HG02571 (cell line): ENCODE data around the gene RALB.

ENCODE experiments used
- ATAC-seq: cut with Tn5 transposase; IDR thresholded peaks from one replicate; pipeline ENCODE4 v1.9.1; 2021; ENCODE audit warnings: mild to moderate bottlenecking, moderate library complexity; ENCODE audit not compliant: unreplicated experiment

RALB gene

DNA sequence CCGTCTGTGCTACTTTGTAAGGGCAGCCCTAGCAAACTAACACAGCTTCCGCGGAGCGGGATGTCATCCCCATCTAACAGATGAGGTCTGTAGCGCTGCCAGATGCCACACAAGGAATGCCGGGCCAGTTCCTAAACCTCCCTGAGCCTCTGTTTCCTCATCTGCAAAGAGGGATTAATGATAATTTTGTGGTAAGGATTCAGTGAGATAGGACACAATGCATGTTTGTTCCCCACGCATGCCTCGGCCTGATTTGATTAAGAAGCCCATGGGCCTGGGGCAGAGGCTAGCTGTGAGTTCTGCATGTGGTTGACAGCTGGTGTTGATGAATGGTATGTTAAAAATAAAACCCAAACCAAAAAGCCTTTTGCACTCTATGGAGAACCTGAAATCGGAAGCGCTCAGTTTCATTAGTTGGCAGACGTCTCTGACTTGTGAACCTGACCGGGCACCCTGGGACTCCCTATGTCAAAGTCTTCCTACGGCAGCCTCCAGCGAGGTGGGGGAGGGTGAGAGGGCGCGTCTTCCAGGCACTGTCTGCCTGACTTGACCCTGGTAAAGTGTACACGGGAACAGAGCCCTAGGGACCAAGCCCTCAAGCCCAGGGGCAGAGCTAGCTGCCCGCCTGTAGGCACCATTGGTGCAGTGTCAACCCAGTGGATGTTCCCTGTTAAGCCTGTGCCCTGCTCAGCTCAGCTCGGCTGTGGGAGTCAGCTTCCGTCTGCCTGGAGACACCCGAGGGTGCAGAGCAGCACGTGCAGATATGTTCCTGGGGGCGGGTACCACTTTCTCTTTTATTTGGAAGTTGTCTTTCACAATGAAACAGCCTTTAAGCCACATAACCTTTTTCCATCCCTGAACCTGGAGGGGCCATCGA lies 78.5 kb downstream of the RALB start:
- no peak for ATAC-seq

DNA sequence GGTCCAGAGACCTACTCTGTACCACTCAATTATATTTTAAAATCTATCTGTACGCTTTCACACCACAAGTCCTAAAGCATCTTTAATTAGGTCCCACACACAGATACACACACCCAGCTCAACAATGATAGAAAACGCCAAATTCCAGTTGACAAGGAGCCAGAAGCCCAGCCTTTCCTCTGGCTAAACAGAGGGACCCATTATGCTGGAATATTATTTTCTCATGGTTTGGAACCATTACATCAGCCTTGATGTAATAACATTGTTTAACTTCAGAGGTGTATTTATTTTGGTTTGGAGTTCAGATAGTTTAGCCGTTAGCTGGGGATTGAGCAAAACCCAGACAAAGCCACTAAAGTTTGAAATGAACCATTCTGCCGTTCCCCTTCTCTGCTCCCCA lies 79.3 kb downstream of the RALB start:
- no peak for ATAC-seq

DNA sequence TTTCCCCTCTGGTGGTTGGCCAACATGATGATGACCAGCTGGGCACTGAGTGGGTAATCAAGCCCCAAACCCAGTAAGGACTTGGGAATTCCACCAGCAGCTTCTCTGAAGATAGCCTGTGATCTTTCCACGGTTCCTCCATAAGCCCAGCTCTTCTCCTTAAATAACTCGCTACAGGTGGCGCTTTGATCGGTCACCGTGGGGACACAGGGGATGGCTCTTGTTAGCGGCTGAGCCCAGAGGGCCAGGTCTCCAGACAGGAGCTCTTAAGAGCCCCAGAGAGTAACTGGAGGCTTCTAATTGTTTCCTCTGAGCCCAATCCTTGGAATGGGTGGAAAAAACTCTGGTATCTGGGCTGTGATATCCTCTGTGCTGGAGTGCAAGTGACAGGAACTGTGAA lies 79.7 kb downstream of the RALB start:
- no peak for ATAC-seq

DNA sequence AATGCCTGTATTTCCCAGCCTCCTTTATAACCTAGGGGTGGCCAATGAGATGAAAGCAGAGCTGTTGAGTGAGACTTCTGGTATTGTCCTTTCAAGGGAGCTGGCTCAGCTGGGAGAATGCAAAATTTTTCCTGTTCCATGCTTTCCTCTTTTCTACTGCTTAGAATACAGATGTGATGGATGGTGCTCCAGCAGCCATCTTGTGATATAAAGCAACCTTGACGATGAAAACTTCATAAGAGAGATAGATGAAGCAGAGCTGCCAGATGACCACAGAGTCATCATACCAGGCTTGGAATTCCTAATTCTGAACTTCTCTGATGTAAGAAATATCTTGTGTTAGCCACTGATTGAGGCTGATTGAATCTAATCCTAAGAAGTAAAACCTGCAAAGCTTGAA lies 81.4 kb downstream of the RALB start:
- no peak for ATAC-seq

DNA sequence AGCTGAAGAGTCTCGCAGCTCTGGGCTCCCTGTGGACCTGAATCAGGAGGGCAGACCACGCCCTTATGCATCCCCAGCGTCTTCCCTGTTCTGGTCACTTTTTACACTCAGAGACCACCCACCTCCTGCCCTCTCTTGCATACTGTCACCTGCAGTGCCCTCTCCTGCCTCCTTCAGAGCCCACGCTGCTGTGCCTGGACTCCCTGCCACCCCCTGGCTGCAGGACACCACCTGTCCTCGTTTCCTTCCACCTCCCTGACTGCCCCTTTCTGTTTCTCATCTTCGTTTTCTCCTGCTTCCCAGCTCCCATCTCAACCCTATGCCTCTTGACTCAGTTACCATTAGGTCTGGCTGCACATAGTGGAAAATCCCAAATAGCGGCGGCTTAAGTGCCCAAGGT lies 84.1 kb downstream of the RALB start:
- no peak for ATAC-seq

DNA sequence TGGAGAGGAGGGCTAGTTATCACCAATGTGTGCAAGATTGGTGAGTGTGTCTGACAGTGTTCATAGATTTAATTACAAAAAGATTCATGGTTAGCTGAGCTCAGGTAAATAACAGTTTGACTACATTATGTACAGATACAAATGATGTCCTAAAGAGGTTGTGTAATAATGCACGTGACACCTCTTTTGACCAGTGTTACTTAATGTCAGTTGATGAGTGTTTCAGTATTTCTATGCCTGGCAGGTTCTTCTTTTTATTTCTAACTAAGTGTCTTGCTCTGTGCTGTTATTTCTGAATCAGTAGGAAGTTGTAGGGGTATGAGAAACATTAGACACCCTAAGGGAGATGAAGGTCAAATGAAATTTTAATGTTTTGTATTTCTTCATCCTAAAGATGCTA lies 85.4 kb downstream of the RALB start:
- no peak for ATAC-seq

DNA sequence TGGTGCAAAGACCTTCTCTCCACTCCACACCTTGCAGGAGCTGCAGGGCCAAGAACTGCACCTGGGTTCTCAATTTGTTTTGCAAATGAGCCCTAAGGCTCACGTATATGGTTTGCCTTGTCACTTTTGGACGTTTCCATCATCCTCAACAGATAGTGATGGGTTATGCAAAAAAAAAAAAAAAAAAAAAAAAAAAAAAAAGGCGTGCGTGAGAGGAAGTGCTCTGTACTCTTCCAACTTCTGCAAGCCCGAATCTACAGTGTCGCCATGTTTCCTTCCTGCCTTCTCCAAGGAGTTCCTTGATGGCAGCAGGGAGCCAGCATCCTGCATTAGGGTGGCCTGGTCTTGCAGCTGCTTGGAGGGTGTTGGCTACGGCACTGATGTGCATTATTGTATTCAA lies 89.3 kb downstream of the RALB start:
- ATAC-seq, result no peak

DNA sequence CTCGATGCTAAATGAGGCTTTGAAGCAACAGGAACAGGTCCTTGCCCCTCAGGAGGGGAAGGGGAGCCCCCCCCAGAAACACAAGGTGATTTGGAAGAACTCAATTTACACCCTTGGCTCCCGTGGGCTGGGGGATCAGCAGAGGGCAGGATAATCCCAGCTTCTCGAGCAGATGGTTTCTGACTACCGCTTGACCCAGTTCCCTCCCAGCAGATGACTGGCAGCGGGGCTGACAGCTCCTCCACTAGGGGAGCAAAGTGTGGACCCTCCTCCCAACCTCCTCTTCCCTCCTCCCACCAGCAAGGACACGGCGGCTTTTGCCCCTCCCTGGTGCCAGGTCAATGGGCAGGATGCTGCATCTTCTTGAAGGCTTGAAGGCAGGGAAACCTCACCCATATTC lies 89.8 kb downstream of the RALB start:
- ATAC-seq, result no peak

DNA sequence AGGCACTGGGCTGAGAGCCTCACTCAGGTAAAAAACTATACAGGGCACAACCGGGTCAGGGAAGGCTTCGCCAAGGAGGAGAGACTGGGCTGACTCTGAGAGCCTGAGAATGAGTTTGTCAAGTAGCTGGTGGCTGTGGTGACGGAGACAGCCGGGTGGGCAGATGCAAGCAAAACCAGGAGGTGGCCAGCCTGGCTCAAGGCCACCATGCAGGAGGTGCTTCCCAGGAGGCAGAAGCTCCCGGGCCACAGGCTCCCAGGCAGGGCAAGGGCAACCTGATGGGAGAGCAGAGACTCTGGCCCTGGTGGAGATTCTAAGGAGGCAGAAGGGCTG lies 90.4 kb downstream of the RALB start:
- no peak for ATAC-seq

DNA sequence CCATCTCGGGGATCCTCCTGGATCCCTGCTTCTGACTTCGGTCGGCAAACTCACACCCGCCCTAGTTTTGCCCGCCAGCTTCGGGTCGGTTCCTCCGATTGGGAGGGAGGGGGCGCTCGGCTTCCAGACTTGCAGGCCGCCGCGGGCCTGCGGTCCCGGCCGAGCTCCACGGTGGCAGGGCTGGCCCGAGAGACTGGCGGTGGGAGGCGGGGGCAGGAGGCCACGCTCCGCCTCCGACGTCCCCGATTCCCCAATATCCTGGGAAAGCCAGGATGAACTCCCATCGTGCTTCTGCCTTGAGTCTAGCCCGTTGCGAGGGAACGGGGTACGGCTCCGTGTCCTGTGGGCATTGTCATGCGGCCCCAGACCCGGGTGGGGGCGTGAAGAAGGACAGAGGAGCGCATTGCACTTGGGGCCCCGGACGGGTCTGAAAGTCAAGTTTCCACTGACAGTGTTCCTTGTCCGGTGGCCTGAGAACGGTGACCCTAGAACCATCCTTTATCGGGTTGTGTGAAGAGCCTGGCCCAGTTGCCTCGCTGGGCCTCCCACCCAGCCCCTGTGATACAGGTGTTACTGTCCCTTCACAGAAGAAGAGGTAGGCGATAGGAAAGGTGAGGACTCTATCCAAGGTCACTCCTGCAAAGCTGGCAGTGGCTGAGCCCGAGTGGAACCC lies 90.9 kb downstream of the RALB start:
- ATAC-seq, result no peak
